H9 (cell line): Measurements from ENCODE around the gene FAM78B. TPM values are rescaled to one million over a fixed set of nuclear protein-coding genes. Genes with fewer than 3 reads are reported as not detected.
A peak's percentile ranks its signal among the peaks of the same experiment; 100 is the strongest.

Experiments
- DNase-seq: peaks from one replicate; pipeline ENCODE4 v3.0.0-alpha.2; 2017
- H2AFZ ChIP-seq: one replicate; pipeline ENCODE4 v1.6.1; 2013; ENCODE audit warnings: mild to moderate bottlenecking, low read length, control low read depth, moderate library complexity
- H2AK5ac ChIP-seq: 2 replicates; pipeline ENCODE4 v1.6.1; 2013; ENCODE audit warnings: low read length, control low read depth, mixed read lengths; ENCODE audit not compliant: insufficient read length
- H2BK120ac ChIP-seq: one replicate; pipeline ENCODE4 v1.6.1; 2013; ENCODE audit warnings: low read depth, mild to moderate bottlenecking, low read length, control low read depth, inconsistent platforms; ENCODE audit not compliant: poor library complexity, severe bottlenecking
- H2BK12ac ChIP-seq: 2 replicates; pipeline ENCODE4 v1.6.1; 2013; ENCODE audit warnings: low read length, control low read depth, mixed read lengths, low read depth; ENCODE audit not compliant: insufficient read length
- H2BK15ac ChIP-seq: 2 replicates; pipeline ENCODE4 v1.6.1; 2013; ENCODE audit warnings: low read depth, low read length, control low read depth
- H2BK20ac ChIP-seq: one replicate; pipeline ENCODE4 v1.6.1; 2013; ENCODE audit warnings: low read depth, mild to moderate bottlenecking, low read length, control low read depth, inconsistent platforms; ENCODE audit not compliant: poor library complexity, severe bottlenecking
- H2BK5ac ChIP-seq: 2 replicates; pipeline ENCODE4 v1.6.1; 2013; ENCODE audit warnings: low read length, control low read depth, mixed read lengths; ENCODE audit not compliant: insufficient read length
- H3K14ac ChIP-seq: 2 replicates; pipeline ENCODE4 v1.6.1; 2013; ENCODE audit warnings: low read length, control low read depth; ENCODE audit not compliant: insufficient read depth
- H3K18ac ChIP-seq: 2 replicates; pipeline ENCODE4 v1.6.1; 2013; ENCODE audit warnings: low read depth, mild to moderate bottlenecking, mixed read lengths, low read length, control low read depth; ENCODE audit not compliant: insufficient read length
- H3K23ac ChIP-seq: 2 replicates; pipeline ENCODE4 v1.6.1; 2013; ENCODE audit warnings: low read length, control low read depth, mixed read lengths, low read depth; ENCODE audit not compliant: insufficient read length
- H3K23me2 ChIP-seq: 2 replicates; pipeline ENCODE4 v1.6.1; 2013; ENCODE audit warnings: low read depth, mild to moderate bottlenecking, mixed read lengths, low read length, control low read depth; ENCODE audit not compliant: insufficient read length, poor library complexity, severe bottlenecking
- H3K27ac ChIP-seq: 2 replicates; pipeline ENCODE4 v1.5.1; 2013; ENCODE audit warnings: low read length, control low read depth, mixed read lengths, low read depth; ENCODE audit not compliant: insufficient read length
- H3K27me3 ChIP-seq: 2 replicates; pipeline ENCODE4 v1.6.1; 2013; ENCODE audit warnings: low read length, control low read depth, inconsistent platforms; ENCODE audit not compliant: insufficient read depth
- H3K4ac ChIP-seq: 2 replicates; pipeline ENCODE4 v1.6.1; 2013; ENCODE audit warnings: low read depth, mild to moderate bottlenecking, control low read depth, inconsistent platforms, low read length, moderate library complexity
- H3K4me1 ChIP-seq: 2 replicates; pipeline ENCODE4 v1.6.1; 2013; ENCODE audit warnings: low read length, control low read depth, inconsistent platforms; ENCODE audit not compliant: insufficient read depth
- H3K4me2 ChIP-seq: 2 replicates; pipeline ENCODE4 v1.6.1; 2013; ENCODE audit warnings: low read length, control low read depth, mixed read lengths; ENCODE audit not compliant: insufficient read length, insufficient read depth
- H3K56ac ChIP-seq: 2 replicates; pipeline ENCODE4 v1.6.1; 2013; ENCODE audit warnings: low read depth, mild to moderate bottlenecking, mixed read lengths, low read length, control low read depth; ENCODE audit not compliant: insufficient read length
- H3K79me1 ChIP-seq: 2 replicates; pipeline ENCODE4 v1.6.1; 2013; ENCODE audit warnings: low read depth, mild to moderate bottlenecking, moderate library complexity, low read length, control low read depth, inconsistent platforms; ENCODE audit not compliant: insufficient read depth, poor library complexity, severe bottlenecking
- H3K79me2 ChIP-seq: 2 replicates; pipeline ENCODE4 v1.6.1; 2013; ENCODE audit warnings: low read length, control low read depth, inconsistent platforms; ENCODE audit not compliant: insufficient read depth
- H3K9ac ChIP-seq: 2 replicates; pipeline ENCODE4 v1.6.1; 2013; ENCODE audit warnings: low read length, control low read depth, mixed read lengths; ENCODE audit not compliant: insufficient read length; ENCODE audit errors: extremely low read depth
- H3K9me3 ChIP-seq: one replicate; pipeline ENCODE4 v1.6.1; 2013; ENCODE audit warnings: low read depth, low read length, inconsistent platforms; ENCODE audit not compliant: control insufficient read depth
- H3T11ph ChIP-seq: one replicate; pipeline ENCODE4 v1.6.1; 2013; ENCODE audit warnings: mild to moderate bottlenecking, low read length, control low read depth, inconsistent platforms
- H4K20me1 ChIP-seq: one replicate; pipeline ENCODE4 v1.6.1; 2013; ENCODE audit not compliant: control insufficient read depth, insufficient read length, insufficient read depth
- H4K5ac ChIP-seq: 2 replicates; pipeline ENCODE4 v1.6.1; 2013; ENCODE audit warnings: low read depth, mild to moderate bottlenecking, mixed read lengths, low read length, control low read depth; ENCODE audit not compliant: insufficient read length
- H4K8ac ChIP-seq: replicated peaks from 2 replicates; pipeline ENCODE4 v1.6.1; 2013; ENCODE audit warnings: low read length, control low read depth, mixed read lengths, low read depth; ENCODE audit not compliant: insufficient read length
- H4K91ac ChIP-seq: 2 replicates; pipeline ENCODE4 v1.6.1; 2013; ENCODE audit warnings: low read depth, mild to moderate bottlenecking, moderate library complexity, mixed read lengths, low read length, control low read depth; ENCODE audit not compliant: insufficient read length
- H3K27ac Mint-ChIP-seq, 3 experiments: 2 replicates in 2 of 3; 3 replicates in 1 of 3; pipeline ENCODE4 v1.8.0; 2020 to 2021; ENCODE audit warnings: mixed read lengths in 3 of 3, mild to moderate bottlenecking in 1 of 3, moderate library complexity in 1 of 3
- H3K27me3 Mint-ChIP-seq: 2 replicates; pipeline ENCODE4 v1.8.0; 2021; ENCODE audit warnings: low read depth, mild to moderate bottlenecking, moderate library complexity, mixed read lengths
- H3K36me3 Mint-ChIP-seq, 3 experiments: 2 replicates in 2 of 3; 3 replicates in 1 of 3; pipeline ENCODE4 v1.8.0; 2020 to 2021; ENCODE audit warnings: low read depth in 3 of 3, mixed read lengths in 3 of 3; ENCODE audit not compliant: insufficient read depth in 1 of 3
- H3K4me1 Mint-ChIP-seq, 2 experiments: 2 replicates each; pipeline ENCODE4 v1.8.0; 2020; ENCODE audit warnings: mixed read lengths in 2 of 2
- H3K4me3 Mint-ChIP-seq, 2 experiments: 2 replicates in 1 of 2; 3 replicates in 1 of 2; pipeline ENCODE4 v1.8.0; 2020 to 2021; ENCODE audit warnings: mild to moderate bottlenecking in 2 of 2, mixed read lengths in 2 of 2, moderate library complexity in 1 of 2
- H3K9me3 Mint-ChIP-seq, 2 experiments: 2 replicates in 1 of 2; 3 replicates in 1 of 2; pipeline ENCODE4 v1.8.0; 2020; ENCODE audit warnings: mild to moderate bottlenecking in 2 of 2, mixed read lengths in 2 of 2, moderate library complexity in 1 of 2
- CTCF ChIP-seq: fragments of 200-600 bp; sonication (generic); conservative IDR thresholded peaks from 3 replicates; pipeline ENCODE4 v1.8.0; 2021; ENCODE audit warnings: antibody characterized with exemption, mild to moderate bottlenecking
- WGBS: extraction: QIAGEN DNeasy Blood & Tissue Kit; methylation state at CpG from one replicate; pipeline ENCODE4 v1.1.7; 2013; ENCODE audit warnings: missing lambda C conversion rate, low lambda C conversion rate, mixed read lengths; ENCODE audit not compliant: insufficient read length; ENCODE audit errors: extremely low coverage; 5-methylcytosine and 5-hydroxymethylcytosine counted together
- total RNA-seq: library from RNA; stranded (reverse); gene quantifications from 2 replicates; pipeline ENCODE4 v1.2.1, GENCODE V29; 2021

Gene FAM78B
- total RNA-seq, 1 experiment from 2014 or later, result 2.3 TPM

GRCh38 chr1:166073489-166073888 is 93.3 kb downstream of the FAM78B start:
- Mint-ChIP-seq H3K36me3 (no peaks in the 10 kb centered on the region; a peak in 1 of 7 replicates), H3K27me3 (no peaks in the 10 kb centered on the region; the same call in 1 of the 2 replicates), H3K4me3 (no peak overlapping the region), H3K4me1 (no peaks in the 10 kb centered on the region), H3K9me3 (peaks cover 0 to 4% of the 10 kb centered on the region in 2 experiments; a peak in 1 of 5 replicates), H3K27ac (no peak overlapping the region)
- Histone ChIP-seq H3K4me1 (no peaks in the 10 kb centered on the region), H3K23me2 (no peaks in the 10 kb centered on the region), H3K9ac (no peak overlapping the region), H2BK120ac (no peak overlapping the region), H3K14ac (no peak overlapping the region), H2AFZ (no peak overlapping the region), H3K18ac (peak overlapping the region; percentile 6), H4K91ac (no peak overlapping the region), H3K27ac (no peak overlapping the region), H2BK20ac (no peak overlapping the region), H2BK15ac (no peak overlapping the region), H3K56ac (no peak overlapping the region), H3K23ac (no peak overlapping the region), H2AK5ac (no peak overlapping the region), H3K79me1 (no peaks in the 10 kb centered on the region), H3T11ph (no peak overlapping the region), H3K27me3 (no peaks in the 10 kb centered on the region), H3K79me2 (no peaks in the 10 kb centered on the region), H2BK5ac (no peak overlapping the region), H3K9me3 (no peaks in the 10 kb centered on the region), H4K20me1 (no peaks in the 10 kb centered on the region), H4K8ac (no peak overlapping the region), H4K5ac (no peak overlapping the region), H2BK12ac (no peak overlapping the region), H3K4me2 (no peak overlapping the region), H3K4ac (no peak overlapping the region)
- DNase-seq, result no peak
- no peak for TF ChIP-seq CTCF
- WGBS, result no CpG with 5 or more reads among the region's 3 CpGs
